NCI-H187 treated with DMSO at 0.1 percent for 48 hours (cell line): ENCODE results near the gene INSC.

Source experiments
- DNase-seq: peaks from one replicate; lab custom pipeline; 2025; lab: John Stamatoyannopoulos, UW

INSC gene

GRCh38 chr11:15222777-15223176 is 108.1 kb downstream of the INSC start:
- DNase-seq = peak; percentile 75

- no peak for DNase-seq
These were observed 108.6 kb downstream of the INSC start for GRCh38 chr11:15223318-15223717.

- DNase-seq = no peak
These were observed 109.7 kb downstream of the INSC start for GRCh38 chr11:15224466-15224865.

GRCh38 chr11:15227011-15227410 is 112.3 kb downstream of the INSC start:
- no peak for DNase-seq

- no peak for DNase-seq
These were observed 113.7 kb downstream of the INSC start for GRCh38 chr11:15228331-15228849.

GRCh38 chr11:15229069-15229468 is 114.3 kb downstream of the INSC start:
- DNase-seq = no peak

GRCh38 chr11:15232496-15232895 is 117.8 kb downstream of the INSC start:
- no peak for DNase-seq

GRCh38 chr11:15233371-15234165 is 118.8 kb downstream of the INSC start:
- DNase-seq = no peak

- DNase-seq = no peak
These were observed 120.1 kb downstream of the INSC start for GRCh38 chr11:15234796-15235195.

GRCh38 chr11:15236559-15236958 is 121.8 kb downstream of the INSC start:
- no peak for DNase-seq

GRCh38 chr11:15238856-15239255 is 124.1 kb downstream of the INSC start:
- no peak for DNase-seq

GRCh38 chr11:15248749-15249148 is 134.0 kb downstream of the INSC start:
- DNase-seq = no peak

GRCh38 chr11:15258433-15259165 is 143.9 kb downstream of the INSC start:
- peak; percentile 60 for DNase-seq

- no peak for DNase-seq
These were observed 152.3 kb downstream of the INSC start for GRCh38 chr11:15266999-15267398.

- DNase-seq = no peak
These were observed 153.9 kb downstream of the INSC start for GRCh38 chr11:15268598-15268997.

- DNase-seq = no peak
These were observed 160.4 kb downstream of the INSC start for GRCh38 chr11:15275141-15275540.

- DNase-seq = no peak
These were observed 161.9 kb downstream of the INSC start for GRCh38 chr11:15276621-15277020.

GRCh38 chr11:15278128-15278527 is 163.4 kb downstream of the INSC start:
- no peak for DNase-seq

GRCh38 chr11:15280393-15280792 is 165.7 kb downstream of the INSC start:
- no peak for DNase-seq

- DNase-seq = no peak
These were observed 168.0 kb downstream of the INSC start for GRCh38 chr11:15282754-15283153.

- no peak for DNase-seq
These were observed 171.7 kb downstream of the INSC start for GRCh38 chr11:15286465-15286864.

- DNase-seq = no peak
These were observed 174.1 kb downstream of the INSC start for GRCh38 chr11:15288863-15289262.

- no peak for DNase-seq
These were observed 175.0 kb downstream of the INSC start for GRCh38 chr11:15289723-15290122.
